Activated T-cell treated with anti-CD3 and anti-CD28 coated beads, Interleukin-2, amount 50 U/mL, for 1 hour (primary cell): ENCODE data around the gene GRXCR1.

Source experiments
- DNase-seq: peaks from one replicate; pipeline ENCODE4 v3.0.0-alpha.2; 2020

Gene GRXCR1

DNA sequence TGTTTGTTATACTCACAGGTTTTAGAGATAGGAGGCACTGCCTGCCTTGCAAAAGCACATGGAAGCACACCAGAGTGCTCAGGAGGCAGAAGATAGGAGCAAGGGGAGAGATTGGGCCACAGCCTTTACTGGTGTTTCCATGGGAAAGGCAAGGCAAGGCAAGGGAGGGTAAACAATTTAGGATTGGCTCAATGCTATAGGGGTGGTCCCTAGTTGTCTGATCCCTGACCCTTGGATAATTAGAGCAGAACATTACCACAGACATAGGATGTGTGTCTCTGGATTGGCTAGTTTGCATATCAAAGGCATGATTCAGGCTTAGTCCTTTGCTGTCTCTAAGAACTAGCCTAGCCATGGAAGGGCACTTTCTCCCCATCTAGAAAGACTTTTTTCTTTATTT lies 36.1 kb downstream of the GRXCR1 start:
- DNase-seq = no peak

DNA sequence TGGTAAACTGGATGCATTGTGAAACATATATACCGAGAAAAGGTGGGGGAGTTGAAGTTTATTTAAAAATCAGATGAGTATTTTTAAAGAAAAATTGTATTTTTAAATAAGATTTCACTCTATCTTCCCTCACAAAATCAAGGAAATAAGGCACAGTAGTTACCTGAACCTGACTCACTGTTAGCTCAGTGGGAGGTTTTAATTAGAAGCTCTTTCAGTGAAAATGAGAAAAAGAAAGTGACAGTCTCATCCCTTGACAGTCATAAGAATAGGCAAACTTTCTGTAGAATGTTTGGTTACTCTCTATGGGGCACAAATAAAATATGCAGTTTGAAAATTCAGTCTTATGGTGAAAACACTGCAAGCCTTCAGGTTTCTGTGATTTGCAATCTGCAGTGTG lies 49.7 kb downstream of the GRXCR1 start:
- no peak for DNase-seq

DNA sequence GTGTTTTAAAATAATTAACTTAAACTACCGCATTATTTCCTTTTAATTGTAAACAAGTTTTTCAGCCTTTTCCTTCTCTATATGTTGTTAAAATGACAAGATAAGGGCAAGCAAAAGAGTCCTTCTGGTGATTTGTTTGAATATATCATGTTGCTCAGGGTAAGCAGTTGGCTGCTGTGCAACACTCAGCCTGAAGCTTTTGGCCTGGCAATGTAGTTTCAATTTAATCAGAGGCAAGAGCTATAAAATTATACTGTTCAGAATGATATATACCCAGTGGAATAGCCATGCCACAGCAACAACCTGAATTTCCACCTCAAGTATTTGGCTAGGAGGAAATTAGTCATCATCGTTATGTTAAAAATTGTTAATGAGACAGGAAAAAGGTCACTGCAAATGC lies 53.4 kb downstream of the GRXCR1 start:
- no peak for DNase-seq

DNA sequence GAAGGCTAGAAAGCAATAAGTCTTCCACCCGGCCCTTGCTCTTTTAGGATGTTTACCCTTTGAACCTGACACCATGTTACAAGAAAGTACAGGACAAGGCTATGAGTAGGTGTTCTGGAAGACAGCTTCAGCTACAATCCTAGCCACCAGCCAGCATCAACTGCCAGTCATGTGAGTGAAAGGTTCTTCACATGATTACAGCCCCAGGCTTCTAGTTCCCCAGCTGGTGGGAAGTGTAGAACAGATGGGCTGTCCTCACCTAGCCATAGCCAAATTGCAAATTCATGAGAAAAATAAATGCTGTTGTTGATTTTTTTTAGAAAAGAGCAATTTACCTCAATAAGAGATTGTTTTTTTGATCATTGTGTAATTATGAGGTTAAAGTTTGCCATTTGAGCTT lies 60.8 kb downstream of the GRXCR1 start:
- DNase-seq = no peak

DNA sequence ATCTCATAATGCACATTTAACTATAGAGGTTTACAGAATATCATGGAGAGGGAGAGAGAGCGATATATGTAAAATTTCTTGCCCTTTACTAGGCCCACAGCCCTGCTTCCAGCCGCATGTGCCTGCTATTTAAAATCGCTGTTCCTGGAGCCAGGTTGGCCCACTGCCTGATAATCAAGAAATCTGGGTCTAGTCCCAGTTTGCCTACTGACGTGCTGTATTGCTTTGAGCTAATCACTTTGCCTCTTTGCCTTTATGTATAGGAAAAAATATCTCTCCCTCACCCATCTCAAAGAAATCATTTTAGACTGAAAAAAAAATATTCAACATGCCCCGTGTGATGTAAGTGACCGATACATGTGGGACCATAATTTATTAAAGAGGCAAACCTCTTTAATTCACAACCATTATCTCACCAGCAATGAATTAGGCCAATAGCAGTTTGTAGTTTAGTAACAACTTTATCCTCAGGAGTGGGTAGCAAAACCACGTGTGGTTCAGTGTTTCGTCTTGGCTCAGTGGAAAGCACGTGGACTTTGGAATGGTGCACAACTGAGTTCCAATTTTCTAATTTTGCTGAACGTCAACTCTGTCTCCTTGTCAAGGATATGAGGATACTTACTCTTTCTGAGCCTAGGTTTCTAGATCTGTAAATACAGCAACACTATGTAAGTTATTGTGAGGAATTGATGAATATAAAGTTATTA lies 62.6 kb downstream of the GRXCR1 start:
- DNase-seq = no peak

DNA sequence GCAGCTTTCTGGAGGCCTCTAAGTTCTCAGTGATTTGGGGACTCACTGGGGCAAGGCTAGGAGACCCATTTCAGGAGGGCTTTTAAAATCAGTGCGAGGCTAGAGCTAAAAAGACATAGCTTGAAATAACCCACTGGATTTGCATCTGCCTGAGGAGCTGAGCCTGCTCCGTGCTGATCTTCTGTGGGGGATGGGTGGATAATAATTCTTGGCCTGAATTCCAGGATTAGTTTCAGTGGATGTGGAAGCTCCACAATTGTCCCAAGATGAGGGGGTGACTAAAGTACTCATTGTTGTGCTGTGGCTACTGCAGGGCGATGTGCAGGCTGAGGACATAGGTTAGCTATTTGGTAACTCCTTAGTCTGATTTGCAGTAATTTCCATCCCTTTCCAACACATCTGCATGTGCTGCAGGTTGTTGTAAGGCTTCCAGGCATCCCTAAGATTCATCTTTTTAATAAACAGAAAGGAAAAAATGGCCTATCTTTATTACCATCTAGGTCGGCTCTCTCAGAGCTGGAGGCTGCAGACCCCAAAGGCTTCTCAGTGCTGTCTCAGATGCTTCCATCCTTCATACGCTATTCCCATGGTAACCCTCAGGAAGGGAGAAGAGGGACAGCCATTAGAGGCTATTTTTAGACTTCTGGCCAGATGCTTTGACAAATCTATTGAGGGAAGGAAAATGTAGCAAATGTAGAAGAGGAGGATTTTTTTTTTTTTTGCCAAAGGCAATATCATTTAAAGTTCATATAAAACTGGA lies 63.4 kb downstream of the GRXCR1 start:
- no peak for DNase-seq

DNA sequence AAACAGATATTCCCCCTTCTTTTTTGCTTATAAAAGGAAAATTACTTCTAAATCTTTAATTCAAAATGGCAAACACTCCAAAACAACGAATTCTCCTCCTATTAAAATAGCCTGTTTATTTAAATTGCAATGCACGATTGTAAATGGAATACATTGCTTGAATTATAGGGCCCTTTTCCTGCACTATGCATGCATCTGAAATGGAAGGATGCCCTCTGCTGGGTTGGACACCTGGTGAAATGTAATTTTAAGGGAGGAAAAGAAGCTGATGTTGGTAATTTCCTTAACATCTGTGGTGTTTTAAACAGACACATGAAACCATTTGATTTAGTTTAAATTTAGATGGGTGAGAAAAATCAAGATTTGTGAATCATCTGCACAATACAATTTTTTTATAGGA lies 72.8 kb downstream of the GRXCR1 start:
- DNase-seq = no peak

DNA sequence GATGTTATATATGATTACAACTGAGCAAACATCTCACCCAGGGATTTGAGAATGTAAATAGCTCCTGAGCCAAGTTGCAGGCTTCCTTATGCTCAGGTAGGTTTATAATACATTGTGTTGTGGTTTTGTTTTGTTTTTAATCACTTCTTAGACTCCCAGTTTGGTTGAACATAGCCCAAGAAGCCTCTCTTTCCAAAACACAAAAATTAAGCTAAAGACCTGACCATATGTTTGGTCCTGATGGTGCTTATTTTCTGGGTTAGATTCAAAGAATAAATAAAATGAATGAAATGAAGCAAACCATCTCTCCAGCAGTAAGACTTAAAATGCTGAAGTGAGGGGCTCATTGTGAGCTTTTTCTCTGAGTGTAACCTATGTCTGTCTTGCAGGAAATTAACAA lies 93.5 kb downstream of the GRXCR1 start:
- DNase-seq = no peak

DNA sequence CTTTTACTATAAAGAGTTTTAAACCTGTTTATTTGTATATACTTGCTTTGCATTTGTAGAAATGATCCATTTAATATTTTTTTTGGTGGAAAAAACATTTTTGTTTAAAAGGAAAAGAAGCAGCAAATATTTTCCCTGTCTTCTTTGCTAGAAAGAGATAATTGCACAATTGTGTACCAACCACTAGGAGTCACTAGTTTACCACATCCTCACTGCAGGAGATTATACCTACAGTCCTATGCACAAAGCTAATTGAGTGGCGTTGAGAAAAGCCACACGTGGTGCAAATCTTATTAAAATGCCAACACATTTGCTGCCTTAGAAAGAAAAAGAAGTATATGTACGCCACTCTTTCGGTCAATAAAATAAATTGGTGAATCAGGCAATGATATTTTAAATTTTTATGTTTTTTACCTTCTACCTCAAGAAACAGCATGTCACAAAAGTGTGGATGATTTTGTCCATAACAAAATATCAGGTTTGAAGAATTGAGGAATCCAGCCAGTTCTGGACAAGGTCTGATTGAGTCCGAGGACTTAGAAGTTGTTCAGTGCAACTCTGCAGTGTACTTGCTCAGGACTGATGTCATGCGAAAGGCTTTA lies 102.9 kb downstream of the GRXCR1 start:
- DNase-seq = no peak

DNA sequence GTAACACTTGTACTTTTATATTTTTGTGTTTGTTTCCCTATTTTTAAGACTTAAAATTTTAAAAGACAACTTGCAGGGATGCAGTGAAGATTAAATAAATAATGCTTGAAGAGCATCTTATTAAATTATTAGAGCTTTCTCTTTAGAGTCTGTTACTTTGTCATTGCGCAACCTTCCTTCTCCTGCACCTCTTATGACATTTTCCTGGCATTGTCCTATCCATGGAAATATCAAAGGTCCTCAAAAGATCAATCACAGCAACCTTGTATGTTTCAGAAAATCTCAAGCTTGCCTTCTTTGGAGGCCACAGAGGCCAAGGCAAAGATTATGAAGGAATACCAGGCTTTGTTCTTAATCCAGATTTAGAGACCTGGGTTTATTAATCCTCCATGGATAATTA lies 116.3 kb downstream of the GRXCR1 start:
- DNase-seq = no peak

DNA sequence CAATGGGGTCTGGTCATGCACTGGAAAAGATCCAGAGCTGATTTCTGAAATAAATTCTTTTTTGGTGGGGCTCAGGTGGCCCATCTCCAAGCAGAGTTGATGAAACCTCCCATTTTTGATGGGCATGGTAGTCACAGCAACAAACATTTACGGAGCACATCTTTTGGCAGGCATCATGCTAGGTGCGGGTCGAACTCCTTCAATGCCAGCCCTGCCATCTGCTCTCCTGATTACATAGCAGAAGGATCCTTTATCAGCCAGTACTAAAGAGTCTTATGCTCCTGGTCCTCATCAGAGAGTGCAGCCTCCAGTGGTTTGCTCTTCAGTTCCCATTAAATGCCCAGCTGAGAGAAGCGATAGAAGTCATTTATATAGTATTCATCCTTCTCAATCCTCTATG lies 121.7 kb downstream of the GRXCR1 start:
- no peak for DNase-seq

DNA sequence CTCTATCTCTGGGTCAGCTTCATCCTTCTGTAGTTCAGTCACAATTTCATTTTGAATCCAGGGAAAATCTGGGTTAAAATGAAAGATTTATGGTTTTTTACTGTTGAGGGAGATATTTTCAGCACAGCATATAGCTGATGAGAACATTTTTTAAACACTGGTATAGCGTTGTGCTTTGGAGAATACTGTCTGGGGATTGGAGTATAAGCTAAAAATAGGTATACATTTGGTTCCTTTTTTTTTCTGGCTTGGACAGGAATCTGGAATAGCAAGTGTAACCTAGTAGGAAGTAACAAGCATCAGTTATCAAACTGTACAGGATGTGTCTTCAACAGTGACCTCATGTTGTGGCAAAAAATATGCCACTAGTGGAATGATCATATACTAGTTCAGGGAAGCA lies 149.1 kb downstream of the GRXCR1 start:
- DNase-seq = no peak

DNA sequence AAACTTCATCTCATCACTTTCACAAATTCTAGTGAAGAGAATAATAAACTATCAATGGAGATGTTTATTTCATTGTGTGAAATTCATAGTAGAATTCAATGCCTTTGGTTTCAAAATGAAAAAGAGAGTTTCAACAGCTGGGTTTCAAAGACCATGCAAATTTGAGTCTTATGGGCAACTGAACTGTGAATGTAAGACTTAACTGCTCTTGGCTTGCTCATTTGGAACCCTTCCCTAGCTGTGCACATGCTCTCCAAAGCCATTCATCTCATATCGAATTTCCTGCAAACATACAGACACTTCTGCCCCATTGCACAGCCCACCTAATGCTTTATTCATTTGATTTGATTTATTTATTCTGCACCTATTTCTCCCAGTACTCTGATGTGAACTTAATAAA lies 154.5 kb downstream of the GRXCR1 start:
- no peak for DNase-seq

DNA sequence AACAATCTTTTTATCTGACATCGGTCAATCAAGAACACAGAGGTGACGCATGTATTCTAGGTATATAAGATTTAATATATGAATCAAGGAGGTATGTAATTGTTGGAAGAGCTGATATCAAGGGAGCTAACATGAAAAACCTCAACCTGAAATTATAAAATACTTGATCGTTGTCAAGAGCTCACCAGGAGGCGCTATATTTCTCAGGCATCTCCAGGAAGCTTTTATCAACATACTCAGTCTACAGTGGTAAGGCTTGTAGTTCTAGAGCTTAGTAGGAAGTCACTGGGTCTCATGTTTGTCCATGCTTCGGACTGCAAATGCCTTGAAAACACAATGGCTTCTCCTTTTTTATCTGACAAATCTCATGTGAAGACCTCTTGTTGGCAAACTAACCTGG lies 156.1 kb downstream of the GRXCR1 start:
- DNase-seq = no peak

DNA sequence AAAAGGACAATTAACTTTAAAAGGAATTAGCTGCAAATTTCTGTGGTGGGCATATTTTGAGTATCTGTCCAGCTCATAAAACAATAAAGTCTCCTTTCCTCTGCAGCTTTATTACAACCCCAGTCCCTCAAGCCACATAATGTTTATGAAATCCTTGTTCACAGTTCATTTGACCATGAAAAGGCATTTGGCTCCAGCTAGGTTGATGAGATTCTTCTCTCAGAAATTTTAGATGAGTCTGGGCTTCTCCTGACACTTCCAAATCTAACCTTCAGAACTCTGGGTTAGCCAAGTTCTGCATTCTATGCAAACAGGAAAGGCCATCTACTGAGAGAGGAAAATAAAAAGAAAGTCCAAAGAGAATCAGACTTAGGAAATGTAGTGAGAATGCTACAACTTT lies 156.8 kb downstream of the GRXCR1 start:
- no peak for DNase-seq

DNA sequence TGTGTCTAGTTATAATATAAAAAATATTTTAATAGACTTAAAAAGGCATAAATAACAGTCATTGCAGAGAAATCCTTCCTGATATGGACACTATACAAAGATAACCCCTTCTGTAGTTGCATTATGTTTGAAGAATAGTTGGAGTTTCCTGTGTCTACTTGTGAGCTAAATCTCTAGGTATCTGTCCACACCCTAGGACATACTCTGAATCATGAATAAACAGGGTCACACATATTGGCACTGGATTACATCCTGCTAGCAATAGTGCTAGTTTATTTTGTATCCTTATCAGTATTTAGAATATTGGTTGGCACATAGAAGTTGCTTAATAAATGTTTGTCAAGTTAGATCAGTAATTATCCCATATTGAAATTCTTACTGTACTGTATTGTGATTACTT lies 173.9 kb downstream of the GRXCR1 start:
- DNase-seq = no peak

DNA sequence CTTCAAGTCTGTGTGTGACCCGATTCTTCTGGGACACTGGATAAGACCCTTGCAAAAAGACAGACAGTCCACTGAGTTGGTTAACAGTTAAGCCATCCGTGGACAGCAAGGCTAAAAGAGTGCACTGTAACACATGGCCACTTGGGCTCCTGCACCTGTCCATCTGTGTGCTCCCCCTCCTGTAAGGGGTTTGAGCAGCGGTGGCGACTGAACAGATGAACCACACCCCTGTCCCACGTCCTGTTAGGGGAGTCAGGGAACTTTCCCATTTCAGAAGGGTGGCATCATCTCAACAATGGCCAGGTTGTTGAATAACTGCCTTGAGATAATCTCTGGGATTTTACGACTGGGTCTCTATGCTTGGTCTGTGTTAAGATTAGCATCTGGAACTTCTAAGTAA lies 178.6 kb downstream of the GRXCR1 start:
- no peak for DNase-seq
